GM12892 (cell line): Measurements from ENCODE around the gene EXOSC10.

Source experiments
- POLR2A ChIP-seq: IDR thresholded peaks from 2 replicates; pipeline ENCODE4 v1.6.1; 2011; ENCODE audit warnings: low read depth, low read length, control low read depth
- POLR2AphosphoS5 ChIP-seq: IDR thresholded peaks from 2 replicates; pipeline ENCODE4 v1.6.1; 2011; ENCODE audit warnings: low read depth, low read length, control low read depth

DNA sequence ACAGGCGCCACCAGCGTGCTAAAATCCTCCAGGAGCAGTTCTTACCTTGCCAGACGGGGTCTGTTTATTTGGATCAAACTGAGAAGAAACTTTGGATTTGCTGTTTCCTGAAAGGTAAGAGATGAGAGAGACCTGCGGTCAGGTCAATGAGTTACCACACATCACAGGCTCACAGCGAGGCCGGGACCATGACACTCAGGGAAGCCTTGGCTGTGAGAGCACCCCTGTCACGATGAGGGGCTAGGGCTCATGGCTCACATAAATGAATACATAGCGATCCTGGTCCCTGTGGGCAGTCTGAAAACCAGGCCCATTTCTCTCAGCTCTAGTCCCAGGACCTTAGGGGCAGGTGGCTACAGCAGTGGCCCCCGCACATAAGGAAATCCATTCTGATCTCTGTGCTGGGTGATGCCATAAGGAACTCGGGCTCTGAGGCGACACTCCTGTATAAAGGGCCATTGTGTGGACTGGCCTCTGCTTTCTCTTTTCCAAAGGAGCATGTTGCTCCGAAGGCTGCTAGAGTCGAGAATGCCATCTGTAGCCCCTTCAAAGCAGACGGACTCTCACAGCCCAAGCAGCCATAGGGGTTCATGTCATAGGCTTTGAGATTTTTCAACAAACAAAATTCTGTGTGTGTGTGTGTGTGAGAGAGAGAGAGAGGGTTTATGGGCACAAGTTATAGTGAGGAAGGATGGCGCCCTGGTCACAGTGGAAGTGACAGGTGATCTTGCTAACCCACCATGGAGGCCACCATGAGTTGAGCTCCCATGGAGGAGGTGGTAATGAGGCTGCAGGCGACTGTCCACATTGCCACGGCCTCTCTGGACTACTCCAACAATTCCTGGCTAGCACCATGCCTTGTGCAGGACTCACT, 30.8 kb downstream of the EXOSC10 start:
- TF ChIP-seq POLR2A: no peak
- TF ChIP-seq POLR2AphosphoS5: no peak
